LoVo (cell line): ENCODE data around the gene TP63.
A peak's percentile ranks its signal among the peaks of the same experiment; 100 is the strongest.

Source experiments
- DNase-seq: peaks from one replicate; pipeline ENCODE4 v3.0.0-alpha.2; 2016; ENCODE audit warnings: low spot score

Gene TP63

GRCh38 chr3:189685291-189685690 lies 54.1 kb downstream of the TP63 start:
- no peak for DNase-seq

GRCh38 chr3:189685860-189686259 lies 54.7 kb downstream of the TP63 start:
- peak; percentile 16 for DNase-seq

- no peak for DNase-seq
These were observed 56.3 kb downstream of the TP63 start for GRCh38 chr3:189687475-189687874.

DNA sequence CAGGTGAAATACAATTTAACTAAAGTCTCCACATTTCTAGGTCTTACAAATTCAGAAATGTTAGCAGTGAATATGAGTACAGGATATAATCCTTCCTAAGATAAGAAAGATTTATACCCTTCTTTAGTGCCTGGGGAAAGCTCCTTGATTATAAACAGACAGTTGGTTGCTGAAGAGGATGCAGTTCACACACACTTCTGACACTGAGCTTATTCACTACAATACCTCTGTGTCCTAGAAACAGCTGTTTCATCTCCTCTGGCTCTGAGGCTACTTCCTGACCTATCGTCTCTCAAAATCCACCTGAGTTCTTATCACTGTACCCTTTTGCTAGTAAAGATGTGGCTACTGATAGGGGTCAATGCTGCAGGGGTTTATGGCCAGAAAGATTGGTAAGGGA lies 57.1 kb downstream of the TP63 start:
- no peak for DNase-seq

- no peak for DNase-seq
These were observed 58.4 kb downstream of the TP63 start for GRCh38 chr3:189689625-189690024.

DNA sequence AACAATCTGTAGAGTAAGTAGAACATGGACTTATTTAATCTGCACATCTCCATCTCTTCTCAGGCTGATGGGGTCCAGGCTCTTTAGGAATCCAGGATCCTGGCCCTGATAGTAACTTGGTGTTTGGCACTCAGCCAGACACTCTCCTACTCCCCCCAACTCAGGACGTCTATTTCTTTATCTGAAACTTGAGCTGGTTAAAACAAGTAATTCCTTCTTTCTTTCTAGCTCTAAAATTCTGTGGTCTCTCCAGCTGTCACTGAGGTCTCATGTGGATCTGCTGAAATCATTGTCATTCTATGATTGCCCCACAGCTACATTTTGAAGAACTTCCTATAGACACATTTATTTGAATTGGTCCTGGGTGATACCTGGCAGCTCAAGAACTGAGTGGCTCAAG lies 59.0 kb downstream of the TP63 start:
- no peak for DNase-seq

- DNase-seq = no peak
These were observed 59.5 kb downstream of the TP63 start for GRCh38 chr3:189690672-189691071.

- DNase-seq = no peak
These were observed 64.2 kb downstream of the TP63 start for GRCh38 chr3:189695400-189695799.

DNA sequence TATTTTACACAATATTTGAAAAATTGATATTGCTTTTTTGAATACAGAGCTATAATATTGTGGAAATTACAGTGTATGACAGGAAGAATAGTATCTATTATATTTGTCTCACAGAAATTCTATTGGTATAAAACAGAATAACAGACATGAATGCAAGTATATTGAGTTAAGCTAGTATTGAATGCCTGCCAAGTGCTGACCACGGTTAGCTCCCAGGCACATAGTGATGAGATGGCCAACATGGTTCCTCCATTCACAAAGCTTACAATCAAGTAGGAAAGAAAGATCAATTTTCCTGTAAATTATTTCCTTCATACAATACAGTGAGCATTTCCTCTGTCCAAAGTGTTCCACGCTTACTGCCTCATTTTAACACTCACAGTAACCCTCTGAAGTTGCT lies 67.6 kb downstream of the TP63 start:
- DNase-seq = no peak

DNA sequence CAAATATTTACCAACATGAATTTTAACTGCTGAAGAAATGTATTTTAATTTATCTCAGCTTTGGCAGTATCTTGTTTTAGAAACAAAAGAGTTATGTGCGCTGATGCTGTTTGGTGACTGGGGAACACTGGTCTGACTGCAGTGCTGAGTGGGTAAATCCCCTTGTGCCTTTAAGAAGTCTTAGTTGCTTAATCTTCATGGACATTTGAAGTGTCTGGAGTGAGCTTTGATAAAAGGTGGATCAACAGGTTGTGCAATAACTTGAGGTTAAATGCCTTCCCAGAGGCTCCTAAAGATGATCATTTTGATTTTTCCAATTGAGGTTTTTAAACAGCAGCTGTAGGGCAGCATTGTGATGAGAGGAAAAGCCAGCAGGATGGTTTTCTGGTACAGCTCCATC lies 68.7 kb downstream of the TP63 start:
- no peak for DNase-seq

GRCh38 chr3:189702066-189702646 lies 71.0 kb downstream of the TP63 start:
- no peak for DNase-seq

GRCh38 chr3:189703865-189704264 lies 72.7 kb downstream of the TP63 start:
- no peak for DNase-seq

DNA sequence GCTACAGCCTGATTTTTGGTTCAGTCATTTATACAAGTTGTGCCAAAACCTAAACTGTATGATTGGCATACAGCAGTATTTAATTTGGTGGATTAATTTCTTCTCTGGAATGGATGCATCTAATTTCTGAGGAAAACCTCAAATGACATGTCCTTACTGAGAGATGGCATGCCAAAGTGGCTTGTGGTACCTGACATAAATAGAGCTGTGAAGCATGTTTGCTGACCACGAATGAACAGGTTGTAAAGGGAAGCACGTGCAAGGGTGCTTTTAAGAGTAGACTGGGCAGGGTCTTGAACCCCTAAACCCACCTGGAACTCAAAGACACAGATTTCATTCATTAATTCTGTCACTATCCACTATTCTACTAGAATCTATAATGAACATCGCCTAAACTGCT lies 77.2 kb downstream of the TP63 start:
- DNase-seq = no peak

- no peak for DNase-seq
These were observed 79.6 kb downstream of the TP63 start for GRCh38 chr3:189710620-189711402.

- no peak for DNase-seq
These were observed 81.8 kb downstream of the TP63 start for GRCh38 chr3:189712906-189713483.

DNA sequence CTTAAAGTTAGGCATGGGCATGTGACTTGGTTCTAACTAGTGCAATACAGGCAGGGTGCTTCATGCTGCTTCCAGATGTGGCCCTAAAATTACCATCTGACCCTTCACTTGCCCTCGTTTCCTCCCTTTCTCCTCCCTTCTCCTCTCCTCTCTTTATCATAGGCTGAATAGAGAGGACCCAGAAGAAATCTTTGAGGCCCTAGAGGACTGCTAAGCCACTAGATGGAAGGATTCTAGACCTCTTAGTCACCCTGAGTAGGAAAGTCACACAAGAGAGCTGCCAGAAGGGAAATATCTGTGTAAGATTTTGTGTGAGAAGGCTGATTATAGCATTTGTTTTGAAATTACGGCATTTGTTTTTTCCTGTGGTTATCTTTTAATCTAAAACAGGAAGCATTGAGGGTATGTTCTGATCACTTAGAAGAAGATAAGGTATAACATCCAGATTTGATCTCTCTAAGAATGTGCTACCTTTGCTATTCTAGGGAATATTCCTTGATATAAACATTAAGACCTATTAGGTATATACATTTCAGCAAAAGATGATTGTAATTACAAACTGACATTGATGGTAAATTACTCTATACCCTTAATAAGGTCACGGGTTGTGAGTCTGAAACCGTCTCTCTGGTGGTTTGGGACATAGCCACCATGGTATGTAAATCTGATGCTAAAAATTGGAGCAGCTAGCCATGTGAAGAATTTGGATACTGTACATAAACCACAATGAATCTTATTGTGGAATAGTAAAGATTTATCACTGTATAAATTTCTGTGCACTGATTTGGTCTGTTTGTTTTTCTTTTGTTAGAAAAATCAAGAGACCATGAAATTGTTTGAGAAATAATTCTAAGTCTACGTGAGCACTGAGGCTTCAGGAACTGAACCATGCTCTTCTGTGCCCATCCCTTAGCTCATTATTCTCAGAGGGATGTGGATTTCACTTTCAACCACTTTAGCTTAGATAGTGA lies 84.1 kb downstream of the TP63 start:
- DNase-seq = no peak

GRCh38 chr3:189718215-189718614 lies 87.0 kb downstream of the TP63 start:
- DNase-seq = no peak

GRCh38 chr3:189720736-189721417 lies 89.7 kb downstream of the TP63 start:
- no peak for DNase-seq

- DNase-seq = peak; percentile 36
These were observed 90.9 kb downstream of the TP63 start for GRCh38 chr3:189721873-189722665.

DNA sequence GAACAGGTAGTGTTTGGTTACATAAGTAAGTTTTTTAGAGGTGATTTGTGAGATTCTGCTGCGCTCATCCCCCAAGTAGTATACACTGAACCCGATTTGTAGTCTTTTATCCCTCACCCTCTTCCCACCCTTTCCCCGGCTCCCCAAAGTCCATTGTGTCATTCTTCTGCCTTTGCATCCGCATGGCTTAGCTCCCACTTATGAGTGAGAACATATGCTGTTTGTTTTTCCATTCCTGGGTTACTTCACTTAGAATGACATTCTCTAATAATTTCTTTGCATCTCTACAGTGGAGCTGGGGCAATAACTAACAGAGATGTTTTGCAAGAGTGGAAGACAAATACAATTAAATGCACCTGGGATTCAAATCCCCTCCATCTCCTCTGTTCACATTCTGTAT lies 93.2 kb downstream of the TP63 start:
- no peak for DNase-seq

GRCh38 chr3:189726277-189726676 lies 95.1 kb downstream of the TP63 start:
- no peak for DNase-seq
